ENCODE measurements around the gene GBA3.

GRCh38 chr4:22803512-22803911 is 110.8 kb downstream of the GBA3 start:
- TF ChIP-seq CTCF (IDR thresholded peaks at IDR 0.05) (no peak), RAD21 (conservative IDR thresholded peaks at IDR 0.05 in 1 of 2, IDR thresholded peaks at IDR 0.05 in 1 of 2) (no peak), NR3C1 (IDR thresholded peaks at IDR 0.05) (no peak), SREBF2 (IDR thresholded peaks at IDR 0.05) (no peak), POLR2A (IDR thresholded peaks at IDR 0.05; ENCODE audit: low read length) (no peak)

Data from A549 (cell line).